Mucosa of descending colon (tissue), 3 donors: ENCODE results near the gene PHLPP1. TPM values are rescaled to one million over a fixed set of nuclear protein-coding genes. Genes with fewer than 3 reads are reported as not detected.

Source experiments
- ATAC-seq: fragments of 200-7000 bp; cut with Tn5 transposase; one replicate; pipeline ENCODE4 v1.9.1; 2020; ENCODE audit warnings: mild to moderate bottlenecking, moderate library complexity
- DNase-seq, 3 donors: peaks; one replicate each; pipeline ENCODE4 v3.0.0-alpha.2; 2020
- H3K36me3 ChIP-seq: fragments of 200-600 bp; one replicate; pipeline ENCODE4 v1.8.0; 2021; ENCODE audit warnings: low read depth, mild to moderate bottlenecking
- H3K4me1 ChIP-seq: fragments of 200-600 bp; one replicate; pipeline ENCODE4 v1.8.0; 2021; ENCODE audit warnings: low read depth, mild to moderate bottlenecking
- H3K4me3 ChIP-seq: fragments of 200-600 bp; one replicate; pipeline ENCODE4 v1.8.0; 2021; ENCODE audit warnings: mild to moderate bottlenecking
- H3K9me3 ChIP-seq: fragments of 200-600 bp; one replicate; pipeline ENCODE4 v1.8.0; 2021; ENCODE audit warnings: mild to moderate bottlenecking
- intact Hi-C, 2 donors: fragments of 100-400 bp; cut with DNase I in 1 of 2; cut with micrococcal nuclease in 1 of 2; formaldehyde crosslinking; loops; one replicate each; pipeline versions ENCODE4 v1.11.0 to v1.11.1; 2022; cut with DNase I, micrococcal nuclease
- total RNA-seq, 3 donors: library from RNA; stranded (reverse); fragmentation: NEBNext Ultra II Directional in 2 of 3; extraction: Animal tissue kit (Norgen Biotek cat#: 25700) in 2 of 3; gene quantifications; one replicate each; pipeline versions ENCODE4 v1.2.1 to v1.2.4, GENCODE V29; 2021 to 2023
- TF ChIP-seq, protein P1 (sequence below): fragments of 200-600 bp; IDR thresholded peaks from one replicate; pipeline ENCODE4 v1.8.0; 2022; ENCODE audit warnings: antibody characterized with exemption, mild to moderate bottlenecking
- donor health status: DM: no; HTN: no; CAD: no; lungs with moderate emphysema.
- donor health status: DM: no; HTN: no; CAD: no.
- donor health status: DM: no; HTN: yes; CAD: no.

PHLPP1 gene
- total RNA-seq, 3 donors from 2014 or later = 17.9 to 28.9 (median 19.7) TPM

DNA sequence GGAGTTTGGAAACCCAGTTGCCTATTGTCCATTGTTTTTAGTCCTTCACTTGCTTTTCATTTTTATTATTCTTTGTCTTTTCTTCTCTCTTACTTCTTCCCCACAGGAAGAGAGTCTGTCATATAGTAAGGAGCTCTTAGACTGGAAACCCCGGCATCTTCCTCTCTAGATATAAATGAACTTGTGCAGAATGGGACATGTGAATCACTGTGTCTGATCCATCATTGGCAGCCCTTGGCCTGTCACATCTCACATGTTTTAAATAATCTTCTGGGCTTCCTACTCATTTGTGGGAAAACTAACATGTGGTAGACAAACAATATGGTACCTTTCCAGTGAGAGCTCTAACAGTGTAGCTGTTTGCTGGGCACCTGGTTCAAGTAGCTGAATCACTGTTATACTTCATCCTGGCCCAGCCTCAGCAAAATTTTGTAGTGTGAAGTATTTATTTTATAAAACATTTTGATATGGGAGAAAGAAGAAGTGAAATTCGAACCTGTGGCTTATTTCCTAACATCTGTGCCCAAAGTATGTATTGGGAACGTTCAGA is 112.8 kb downstream of the PHLPP1 start:
- Histone ChIP-seq H3K9me3 (no peaks in the 10 kb centered on the region), H3K4me3 (no peak overlapping the region), H3K36me3 (no peaks in the 10 kb centered on the region), H3K4me1 (no peaks in the 10 kb centered on the region)
- ATAC-seq (no peak), DNase-seq (no peak)
- intact Hi-C loops = no loop called here
- TF ChIP-seq, protein P1, sequence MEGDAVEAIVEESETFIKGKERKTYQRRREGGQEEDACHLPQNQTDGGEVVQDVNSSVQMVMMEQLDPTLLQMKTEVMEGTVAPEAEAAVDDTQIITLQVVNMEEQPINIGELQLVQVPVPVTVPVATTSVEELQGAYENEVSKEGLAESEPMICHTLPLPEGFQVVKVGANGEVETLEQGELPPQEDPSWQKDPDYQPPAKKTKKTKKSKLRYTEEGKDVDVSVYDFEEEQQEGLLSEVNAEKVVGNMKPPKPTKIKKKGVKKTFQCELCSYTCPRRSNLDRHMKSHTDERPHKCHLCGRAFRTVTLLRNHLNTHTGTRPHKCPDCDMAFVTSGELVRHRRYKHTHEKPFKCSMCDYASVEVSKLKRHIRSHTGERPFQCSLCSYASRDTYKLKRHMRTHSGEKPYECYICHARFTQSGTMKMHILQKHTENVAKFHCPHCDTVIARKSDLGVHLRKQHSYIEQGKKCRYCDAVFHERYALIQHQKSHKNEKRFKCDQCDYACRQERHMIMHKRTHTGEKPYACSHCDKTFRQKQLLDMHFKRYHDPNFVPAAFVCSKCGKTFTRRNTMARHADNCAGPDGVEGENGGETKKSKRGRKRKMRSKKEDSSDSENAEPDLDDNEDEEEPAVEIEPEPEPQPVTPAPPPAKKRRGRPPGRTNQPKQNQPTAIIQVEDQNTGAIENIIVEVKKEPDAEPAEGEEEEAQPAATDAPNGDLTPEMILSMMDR = no peak

DNA sequence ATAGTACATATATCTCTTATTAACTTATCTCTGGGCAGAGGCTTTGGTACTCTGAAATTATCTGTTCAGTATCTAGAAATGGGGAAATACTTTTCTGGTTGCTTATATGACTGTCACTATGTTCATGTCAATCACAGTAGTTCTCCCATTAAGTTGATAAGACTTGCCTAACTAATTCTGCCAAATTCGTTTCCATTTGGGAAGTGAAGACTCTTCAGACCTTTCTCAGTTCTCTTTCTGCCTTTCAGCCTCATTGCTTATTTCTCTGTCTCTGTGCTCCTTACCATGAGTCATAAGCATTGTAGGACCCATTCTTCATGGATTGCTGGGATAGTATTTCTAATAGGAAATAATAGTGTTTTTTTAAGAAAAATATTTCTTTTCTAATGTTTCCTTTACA is 113.5 kb downstream of the PHLPP1 start:
- TF ChIP-seq, protein P1 = no peak
- DNase-seq (no peak), ATAC-seq (no peak)
- Histone ChIP-seq H3K4me3 (no peak overlapping the region), H3K36me3 (no peaks in the 10 kb centered on the region), H3K9me3 (no peaks in the 10 kb centered on the region), H3K4me1 (no peaks in the 10 kb centered on the region)
- intact Hi-C loops = no loop called here

DNA sequence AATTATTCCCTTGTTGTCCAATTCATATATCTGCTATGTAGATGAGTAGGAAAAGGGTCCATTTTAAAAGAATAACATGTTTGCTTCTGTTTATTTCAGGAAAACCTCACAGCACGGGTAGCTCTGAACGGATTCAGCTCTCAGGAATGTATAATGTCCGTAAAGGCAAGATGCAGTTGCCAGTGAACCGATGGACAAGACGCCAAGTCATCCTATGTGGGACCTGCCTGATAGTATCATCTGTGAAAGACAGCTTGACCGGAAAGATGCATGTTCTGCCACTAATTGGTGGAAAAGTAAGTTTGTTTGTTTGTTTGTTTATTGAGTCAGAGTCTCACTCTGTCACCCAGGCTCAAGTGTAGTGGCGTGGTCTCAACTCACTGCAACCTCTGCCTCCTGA is 114.6 kb downstream of the PHLPP1 start:
- intact Hi-C loops = no loop called here
- ATAC-seq = no peak
- Histone ChIP-seq H3K4me1 (no peaks in the 10 kb centered on the region), H3K4me3 (no peak overlapping the region), H3K9me3 (no peaks in the 10 kb centered on the region), H3K36me3 (no peaks in the 10 kb centered on the region)
- no peak for DNase-seq
- TF ChIP-seq, protein P1 = no peak

DNA sequence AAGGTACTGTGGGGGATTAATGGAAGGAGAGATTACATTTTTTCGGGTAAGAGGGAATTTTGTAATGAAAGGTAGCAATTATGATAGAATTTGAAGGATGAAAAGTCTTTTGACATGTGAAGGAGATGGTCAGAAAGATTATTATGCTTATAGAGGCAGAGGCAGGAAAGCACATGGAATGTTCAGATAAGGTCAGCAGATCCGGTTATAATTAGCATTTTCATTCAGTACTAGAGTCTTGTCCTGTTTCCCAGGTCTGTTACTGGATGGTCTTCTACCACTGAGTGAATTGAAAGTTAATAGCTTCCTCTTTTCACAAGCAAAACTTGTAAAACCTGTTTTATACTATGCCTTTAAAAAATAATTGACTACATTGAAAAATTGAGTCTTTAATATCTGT is 116.9 kb downstream of the PHLPP1 start:
- no peak for DNase-seq
- Histone ChIP-seq H3K36me3 (no peaks in the 10 kb centered on the region), H3K4me3 (no peak overlapping the region), H3K4me1 (no peaks in the 10 kb centered on the region), H3K9me3 (no peaks in the 10 kb centered on the region)
- ATAC-seq = no peak
- intact Hi-C loops = no loop called here
- TF ChIP-seq, protein P1 = no peak

DNA sequence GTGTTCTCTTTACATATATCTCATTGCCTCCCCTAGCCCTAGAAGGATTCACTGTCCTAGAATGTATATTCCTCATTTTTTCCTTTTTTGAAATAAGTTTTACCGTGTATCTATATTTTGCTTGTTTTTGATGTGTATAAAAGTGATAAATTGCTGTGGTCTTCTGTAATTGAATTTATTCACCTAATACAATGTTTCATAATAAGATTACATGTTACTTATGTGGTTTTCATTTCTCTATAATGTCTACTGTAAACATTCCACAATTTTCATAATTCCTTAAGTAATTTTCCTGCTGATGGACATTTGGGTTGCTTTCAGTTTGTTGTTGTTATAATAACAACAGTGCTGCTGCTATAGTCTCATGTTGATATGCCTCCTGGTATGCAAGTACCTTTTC is 118.2 kb downstream of the PHLPP1 start:
- ATAC-seq = no peak

More for the DNA sequence above, 118.2 kb downstream of the PHLPP1 start:
- Histone ChIP-seq H3K9me3 (no peaks in the 10 kb centered on the region), H3K4me1 (no peaks in the 10 kb centered on the region), H3K36me3 (no peaks in the 10 kb centered on the region), H3K4me3 (no peak overlapping the region)
- intact Hi-C loops = no loop called here
- no peak for DNase-seq
- TF ChIP-seq, protein P1 = no peak
